Smooth muscle cell (in vitro differentiated cells): ENCODE data around the gene KLHL11. TPM values are rescaled to one million over a fixed set of nuclear protein-coding genes. Genes with fewer than 3 reads are reported as not detected.

ENCODE experiments used
- DNase-seq: peaks from one replicate; lab custom pipeline; 2025; ENCODE audit not compliant: unreplicated experiment; lab: John Stamatoyannopoulos, UW
- H2AFZ ChIP-seq: fragments of 200-600 bp; sonication (generic); 2 replicates; pipeline ENCODE4 v1.6.0; 2016; ENCODE audit warnings: antibody characterized with exemption, low read depth, mild to moderate bottlenecking
- H3F3A ChIP-seq: fragments of 200-600 bp; sonication (generic); 2 replicates; pipeline ENCODE4 v1.6.0; 2017; ENCODE audit warnings: antibody characterized with exemption, low read depth
- H3K27ac ChIP-seq: fragments of 200-600 bp; sonication (generic); 2 replicates; pipeline ENCODE4 v1.5.1; 2016; ENCODE audit warnings: low read depth, mild to moderate bottlenecking
- H3K27me3 ChIP-seq: fragments of 200-600 bp; sonication (generic); 2 replicates; pipeline ENCODE4 v1.6.1; 2016; ENCODE audit warnings: low read depth, mild to moderate bottlenecking
- H3K36me3 ChIP-seq: fragments of 200-600 bp; sonication (generic); 2 replicates; pipeline ENCODE4 v1.5.1; 2016; ENCODE audit warnings: low read depth
- H3K4me1 ChIP-seq: fragments of 200-600 bp; sonication (generic); 2 replicates; pipeline ENCODE4 v1.5.1; 2016; ENCODE audit warnings: low read depth
- H3K4me2 ChIP-seq: fragments of 200-600 bp; sonication (generic); 2 replicates; pipeline ENCODE4 v1.6.0; 2016; ENCODE audit warnings: mild to moderate bottlenecking
- H3K4me3 ChIP-seq: fragments of 200-600 bp; sonication (generic); 2 replicates; pipeline ENCODE4 v1.5.1; 2016; ENCODE audit warnings: mild to moderate bottlenecking
- H3K79me2 ChIP-seq: fragments of 200-600 bp; sonication (generic); 2 replicates; pipeline ENCODE4 v1.6.0; 2016; ENCODE audit warnings: low read depth, mild to moderate bottlenecking
- H3K9ac ChIP-seq: fragments of 200-600 bp; sonication (generic); 2 replicates; pipeline ENCODE4 v1.6.0; 2016; ENCODE audit warnings: low read depth
- H3K9me3 ChIP-seq: fragments of 200-600 bp; sonication (generic); replicated peaks from 2 replicates; pipeline ENCODE4 v1.5.1; 2016; ENCODE audit warnings: low read depth
- H4K20me1 ChIP-seq: fragments of 200-600 bp; sonication (generic); 2 replicates; pipeline ENCODE4 v1.6.0; 2016; ENCODE audit warnings: low read depth
- CTCF ChIP-seq: fragments of 200-600 bp; sonication (generic); IDR thresholded peaks from 2 replicates; pipeline ENCODE4 v1.5.1; 2017; ENCODE audit warnings: borderline replicate concordance, mild to moderate bottlenecking, antibody characterized with exemption; ENCODE audit not compliant: insufficient read depth, poor library complexity, severe bottlenecking
- WGBS: methylation state at CpG from one replicate; pipeline ENCODE4 v1.1.7; 2016; ENCODE audit warnings: low lambda C conversion rate; 5-methylcytosine and 5-hydroxymethylcytosine counted together
- polyA plus RNA-seq: library from polyadenylated mRNA; unstranded; fragments of >200 nt; fragmentation: Nextera tagmentation; extraction: Ambion mirVana; gene quantifications from 2 replicates; pipeline ENCODE4 v1.2.1, GENCODE V29; 2016
- total RNA-seq: library from RNA; depleted of rRNA; stranded (reverse); fragments of >200 nt; gene quantifications from 2 replicates; pipeline ENCODE4 v1.2.3, GENCODE V29; 2014

Gene KLHL11
- 23.8 and 29.2 TPM in 2 replicates for total RNA-seq
- 7.9 and 10.0 TPM in 2 replicates for polyA plus RNA-seq

- no peaks in the 10 kb centered on the region for H3K9me3 ChIP-seq
- H2AFZ ChIP-seq, result peak within 1 kb of the TSS; percentile 80
- no peak for TF ChIP-seq CTCF
- peak within 1 kb of the TSS; percentile 94 for H3K4me3 ChIP-seq
- peaks cover 23% of the 10 kb centered on the region for H3K36me3 ChIP-seq
- peak; percentile 62 for DNase-seq
- peak within 1 kb of the TSS; percentile 90 for H3K9ac ChIP-seq
- H3K79me2 ChIP-seq, result peaks cover 48% of the 10 kb centered on the region
- peak within 1 kb of the TSS; percentile 98 for H3K4me2 ChIP-seq
- under 1% methylated on average over 78 of the region's 90 CpGs for WGBS
- H3K27me3 ChIP-seq, result no peaks in the 10 kb centered on the region
- peaks cover 24% of the 10 kb centered on the region for H3F3A ChIP-seq
- H3K4me1 ChIP-seq, result peaks cover 12% of the 10 kb centered on the region
- peak within 1 kb of the TSS; percentile 80 for H3K27ac ChIP-seq
- peaks cover 55% of the 10 kb centered on the region for H4K20me1 ChIP-seq
Observed at GRCh38 chr17:41864836-41865595, at the start of gene KLHL11. KLHL11 (minus strand) TSS chr17:41865423; CDS start chr17:41865370, 53 bp downstream.

GRCh38 chr17:41915020-41915419, 49.8 kb upstream of the KLHL11 start:
- H2AFZ ChIP-seq, result no peak overlapping the region
- peaks cover 40% of the 10 kb centered on the region for H3K4me1 ChIP-seq
- no peak overlapping the region for H3K9ac ChIP-seq
- no peaks in the 10 kb centered on the region for H3K36me3 ChIP-seq
- H3K79me2 ChIP-seq, result peaks cover 75% of the 10 kb centered on the region
- peaks cover 23% of the 10 kb centered on the region for H3F3A ChIP-seq
- no peaks in the 10 kb centered on the region for H3K9me3 ChIP-seq
- no peak for TF ChIP-seq CTCF
- H3K27me3 ChIP-seq, result no peaks in the 10 kb centered on the region
- peak overlapping the region; percentile 97 for H3K27ac ChIP-seq
- peak overlapping the region; percentile 93 for H3K4me2 ChIP-seq
- H3K4me3 ChIP-seq, result no peak overlapping the region
- H4K20me1 ChIP-seq, result peaks cover 72% of the 10 kb centered on the region
- WGBS, result 73% methylated on average over 5 of the region's 5 CpGs
- DNase-seq, result no peak

- peaks cover 74% of the 10 kb centered on the region for H4K20me1 ChIP-seq
- peaks cover 27% of the 10 kb centered on the region for H3F3A ChIP-seq
- H3K4me2 ChIP-seq, result peak overlapping the region; percentile 93
- H3K36me3 ChIP-seq, result no peaks in the 10 kb centered on the region
- no peak overlapping the region for H2AFZ ChIP-seq
- H3K4me3 ChIP-seq, result no peak overlapping the region
- H3K9ac ChIP-seq, result peak overlapping the region; percentile 25
- peaks cover 34% of the 10 kb centered on the region for H3K4me1 ChIP-seq
- H3K79me2 ChIP-seq, result peaks cover 82% of the 10 kb centered on the region
- TF ChIP-seq CTCF, result no peak
- WGBS, result 70% methylated on average over 6 of the region's 6 CpGs
- no peaks in the 10 kb centered on the region for H3K27me3 ChIP-seq
- H3K9me3 ChIP-seq, result no peaks in the 10 kb centered on the region
- H3K27ac ChIP-seq, result peak overlapping the region; percentile 97
- no peak for DNase-seq
Observed at GRCh38 chr17:41914358-41914766, 49.1 kb upstream of the KLHL11 start.
